HG03097 (cell line): ENCODE results near the gene ZBTB34.

ENCODE experiments used
- ATAC-seq: cut with Tn5 transposase; IDR thresholded peaks from one replicate; pipeline ENCODE4 v1.9.1; 2021; ENCODE audit not compliant: unreplicated experiment, low FRiP score

Gene ZBTB34

DNA sequence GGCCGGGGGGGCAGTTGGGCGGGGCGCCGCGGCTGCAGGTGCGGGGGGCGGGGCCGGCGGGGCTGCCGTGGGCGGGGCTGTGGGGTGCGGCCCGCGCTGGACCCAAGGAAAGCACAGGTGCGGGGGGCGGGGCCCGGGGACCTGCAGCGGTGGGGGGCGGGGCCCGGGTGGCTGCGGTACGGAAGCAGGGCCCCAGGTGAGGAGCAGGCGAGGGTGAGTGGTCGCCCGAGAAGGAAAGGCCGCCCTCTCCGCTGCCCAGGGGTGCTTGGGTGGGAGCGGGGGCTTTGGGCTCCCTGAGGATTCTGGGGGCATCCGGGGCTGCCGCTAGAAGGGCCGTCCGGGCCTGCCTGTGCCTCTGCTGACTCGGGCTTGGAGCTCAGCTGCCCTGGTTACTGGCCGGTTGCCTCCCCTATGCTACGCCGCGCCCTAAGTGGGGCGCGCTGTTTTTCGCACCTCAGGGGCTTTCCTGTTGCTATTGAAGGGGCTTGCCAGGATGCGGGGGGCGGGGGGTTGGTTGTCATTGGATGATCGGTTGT is 54.9 kb downstream of the ZBTB34 start:
- ATAC-seq, result no peak

- ATAC-seq, result no peak
These were observed 55.6 kb downstream of the ZBTB34 start for GRCh38 chr9:126915846-126916543.

GRCh38 chr9:126916909-126917308 is 56.5 kb downstream of the ZBTB34 start:
- no peak for ATAC-seq

DNA sequence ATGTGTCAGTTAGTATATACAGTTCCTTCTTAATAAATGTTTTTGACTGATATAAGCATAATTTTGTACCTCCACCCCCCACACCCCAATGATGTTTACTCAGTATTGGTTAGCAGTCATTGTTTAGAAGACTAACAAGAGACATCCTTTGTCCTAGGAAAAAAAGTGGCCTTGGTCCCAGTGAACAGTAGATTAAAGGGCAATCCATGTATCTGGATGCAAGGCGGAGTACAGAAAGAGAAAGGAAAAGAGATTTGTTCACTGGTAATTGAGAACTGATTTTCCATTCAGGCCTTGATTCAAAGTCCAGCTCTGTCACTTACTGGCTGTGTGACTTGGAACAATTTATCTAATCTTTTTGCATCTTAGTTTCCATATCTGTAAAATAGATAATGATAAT is 58.8 kb downstream of the ZBTB34 start:
- ATAC-seq, result no peak

GRCh38 chr9:126925876-126926275 is 65.4 kb downstream of the ZBTB34 start:
- ATAC-seq, result no peak

GRCh38 chr9:126926364-126926763 is 65.9 kb downstream of the ZBTB34 start:
- ATAC-seq, result no peak

DNA sequence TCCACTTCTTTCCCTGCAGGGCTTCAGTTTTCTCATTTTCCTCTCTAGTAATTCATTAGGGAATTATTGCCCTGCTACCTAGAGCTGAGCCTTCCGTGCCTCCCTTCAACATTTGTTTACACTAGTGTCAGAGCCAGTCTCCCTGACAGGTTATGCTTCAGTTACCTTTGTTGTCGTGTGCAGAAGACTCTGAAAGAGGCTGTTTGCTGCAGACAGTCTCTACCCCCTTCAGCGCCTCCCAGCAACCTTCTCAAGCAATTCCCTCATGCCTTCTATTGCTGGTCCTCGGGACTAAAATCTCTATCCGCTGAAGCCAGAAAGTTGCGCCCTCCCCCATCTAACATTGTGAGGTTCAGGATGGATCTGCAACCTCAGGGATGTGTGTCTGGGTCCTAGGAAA is 67.0 kb downstream of the ZBTB34 start:
- ATAC-seq, result no peak

GRCh38 chr9:126932871-126933321 is 72.5 kb downstream of the ZBTB34 start:
- no peak for ATAC-seq

GRCh38 chr9:126933334-126933980 is 73.0 kb downstream of the ZBTB34 start:
- ATAC-seq, result no peak

DNA sequence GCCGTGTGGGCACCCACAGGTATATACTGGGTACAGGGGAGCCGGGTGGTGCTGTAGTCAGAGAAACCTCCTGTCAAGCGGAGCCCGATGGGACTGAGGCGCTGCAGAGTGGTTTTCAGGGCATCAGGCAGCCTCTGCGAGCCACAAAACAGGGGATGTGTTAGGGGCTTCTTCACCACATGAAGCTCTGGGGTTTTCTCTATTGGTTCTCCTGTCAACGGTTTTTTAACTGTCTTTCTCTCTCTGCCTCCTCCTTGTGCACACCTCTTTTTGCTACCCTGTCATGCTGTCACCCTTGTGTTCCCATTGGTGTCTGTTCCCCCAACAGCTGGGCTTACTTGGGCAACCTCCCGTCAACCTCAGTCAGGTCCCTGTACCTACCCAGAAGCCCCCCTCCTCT is 74.0 kb downstream of the ZBTB34 start:
- no peak for ATAC-seq
